SU-DHL-6 (cell line): Measurements from ENCODE around the gene FBXL4.

Experiments used
- CTCF ChIP-seq: fragments of 200-600 bp; sonication (generic); IDR thresholded peaks from one replicate; pipeline ENCODE4 v1.5.1; 2017; ENCODE audit warnings: antibody characterized with exemption, mild to moderate bottlenecking, low read length, moderate library complexity; ENCODE audit not compliant: insufficient read depth, poor library complexity, severe bottlenecking
- EZH2phosphoT487 ChIP-seq: fragments of 200-600 bp; sonication (generic), shearing (Covaris generic); conservative IDR thresholded peaks from 2 replicates; pipeline ENCODE4 v1.6.1; 2018; ENCODE audit warnings: mild to moderate bottlenecking, antibody characterized with exemption, low read length, moderate library complexity, mixed read lengths

DNA sequence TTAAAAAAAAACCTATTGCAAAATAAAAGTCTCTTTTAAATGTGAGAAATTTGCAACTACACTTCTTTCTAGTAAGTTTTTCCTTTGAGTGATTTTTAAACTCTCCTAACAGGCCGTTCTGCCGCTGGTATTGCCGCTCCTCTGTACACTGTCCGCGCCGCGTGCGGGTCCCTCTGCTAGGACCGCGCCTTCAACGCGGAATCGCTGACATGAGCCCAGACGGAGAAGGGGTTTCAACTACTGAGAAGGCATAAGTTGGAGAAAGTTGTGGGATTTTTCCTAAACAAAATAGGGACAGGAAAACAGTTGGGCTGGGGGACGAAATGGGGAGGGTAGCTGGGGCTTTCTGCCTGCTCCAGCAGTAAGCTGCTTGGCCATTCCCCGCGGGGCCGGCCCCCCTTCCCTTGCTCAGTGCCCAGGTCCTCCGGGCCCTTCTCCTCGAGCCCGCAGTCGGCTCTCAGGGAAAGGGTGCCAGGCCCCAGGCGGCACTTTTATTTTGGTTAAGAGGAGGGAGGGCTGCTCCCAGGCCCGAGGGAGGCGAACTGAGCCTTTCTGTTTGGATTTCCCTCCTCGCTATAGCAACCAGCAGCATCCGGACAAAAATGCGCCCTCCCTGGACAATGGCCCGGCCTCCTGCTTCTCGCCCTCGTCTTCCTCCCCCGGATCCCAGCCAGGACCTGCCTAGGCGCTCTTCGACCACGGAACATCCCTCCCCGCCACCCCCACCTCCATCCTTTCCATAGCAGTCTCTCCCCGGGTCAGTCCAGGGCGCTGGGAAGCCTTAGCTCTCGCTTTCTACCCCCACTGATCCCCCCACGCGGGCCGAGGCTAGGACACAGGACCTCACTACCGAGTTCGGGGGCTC, 120.2 kb downstream of the FBXL4 start:
- no peak for TF ChIP-seq CTCF
- no peak for TF ChIP-seq EZH2phosphoT487
